ENCODE measurements around the gene LGALS3BP.

The LGALS3BP gene

DNA sequence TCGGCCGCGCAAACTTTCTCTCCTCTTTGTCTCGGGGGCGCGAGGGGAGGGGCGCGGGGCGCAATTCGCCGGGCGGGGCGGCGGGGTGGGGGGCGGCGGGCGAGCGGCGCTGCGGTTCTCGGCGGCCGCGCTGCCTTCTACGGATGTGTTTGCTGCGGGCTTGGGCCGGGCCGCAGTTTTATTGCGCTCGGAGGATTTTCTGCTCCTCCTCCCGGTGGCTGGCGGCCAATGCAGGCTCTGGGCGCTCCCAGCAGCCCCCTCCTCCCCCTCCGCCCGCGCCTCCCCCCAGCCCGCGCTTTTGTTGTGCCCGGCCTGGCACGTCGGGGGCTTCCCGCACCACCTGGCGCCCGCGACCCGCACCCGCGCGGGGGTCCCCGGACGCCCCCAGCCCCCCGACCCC is 54.5 kb downstream of the LGALS3BP start, which contains the start of gene TIMP2:
Gene TIMP2, minus strand, starts transcription at position 154 of the 400 bp plus-strand sequence. CDS start 299 bp downstream, outside the sequence.
- Mint-ChIP-seq H3K9me3 (no peaks in the 10 kb centered on the region), H3K36me3 (ENCODE audit: low read depth) (no peaks in the 10 kb centered on the region), H3K27me3 (ENCODE audit: low read depth) (peaks cover 35% of the 10 kb centered on the region), H3K4me1 (ENCODE audit: low read depth) (peaks cover 8% of the 10 kb centered on the region), H3K27ac (no peak within 1 kb of the TSS), H3K4me3 (peak within 1 kb of the TSS; percentile 74)
- peak; percentile 55 for DNase-seq (ENCODE audit: low spot score)

GRCh38 chr17:78924481-78925151 is 55.1 kb downstream of the LGALS3BP start:
- H3K36me3 Mint-ChIP-seq (ENCODE audit: low read depth): no peaks in the 10 kb centered on the region
- peak overlapping the region; percentile 74 for H3K4me3 Mint-ChIP-seq
- H3K27ac Mint-ChIP-seq: no peak overlapping the region
- peaks cover 35% of the 10 kb centered on the region for H3K27me3 Mint-ChIP-seq (ENCODE audit: low read depth)
- no peak for DNase-seq (ENCODE audit: low spot score)
- peaks cover 8% of the 10 kb centered on the region for H3K4me1 Mint-ChIP-seq (ENCODE audit: low read depth)
- H3K9me3 Mint-ChIP-seq: no peaks in the 10 kb centered on the region

- H3K36me3 Mint-ChIP-seq (ENCODE audit: low read depth): no peaks in the 10 kb centered on the region
- H3K4me3 Mint-ChIP-seq: peak overlapping the region; percentile 74
- peaks cover 35% of the 10 kb centered on the region for H3K27me3 Mint-ChIP-seq (ENCODE audit: low read depth)
- DNase-seq (ENCODE audit: low spot score): peak; percentile 24
- H3K9me3 Mint-ChIP-seq: no peaks in the 10 kb centered on the region
- peaks cover 8% of the 10 kb centered on the region for H3K4me1 Mint-ChIP-seq (ENCODE audit: low read depth)
- peak overlapping the region; percentile 36 for H3K27ac Mint-ChIP-seq
Observed at GRCh38 chr17:78923660-78924453, 55.9 kb downstream of the LGALS3BP start.

DNA sequence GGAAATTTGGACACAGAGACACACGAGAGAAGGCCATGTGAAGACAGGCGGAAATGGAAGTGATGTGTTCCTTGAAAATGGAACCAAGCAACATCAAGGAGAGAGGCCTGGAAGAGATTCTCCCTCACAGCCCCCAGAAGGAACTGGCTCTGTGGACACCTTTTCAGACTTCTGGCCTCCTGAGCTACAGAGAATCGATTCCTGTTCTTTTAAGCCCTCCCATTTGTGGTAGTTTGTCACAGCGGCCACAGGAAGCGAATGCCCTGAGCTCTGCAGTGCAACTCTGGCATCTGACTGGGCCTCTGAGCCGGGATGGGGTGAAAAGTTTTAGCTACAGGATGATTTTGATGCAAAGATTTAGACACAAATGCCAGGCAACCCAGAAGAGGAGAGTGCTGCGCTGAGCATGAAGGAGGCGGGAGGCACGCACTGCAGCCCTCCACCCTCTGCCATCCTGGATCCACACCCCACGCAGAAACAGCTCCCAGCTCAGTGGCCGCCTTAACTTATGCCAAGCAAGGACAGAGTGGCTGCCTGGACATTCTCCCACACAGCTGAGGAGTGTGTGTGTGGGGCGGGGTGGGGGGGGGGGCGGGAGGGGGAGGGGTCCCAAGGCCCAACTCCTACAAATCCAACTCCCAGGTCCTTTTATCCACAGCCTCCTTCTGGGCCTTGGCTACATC is 56.8 kb downstream of the LGALS3BP start:
- peaks cover 33% of the 10 kb centered on the region for H3K27me3 Mint-ChIP-seq (ENCODE audit: low read depth)
- peak overlapping the region; percentile 57 for H3K4me3 Mint-ChIP-seq
- H3K27ac Mint-ChIP-seq: no peak overlapping the region
- no peak for DNase-seq (ENCODE audit: low spot score)
- H3K4me1 Mint-ChIP-seq (ENCODE audit: low read depth): peaks cover 8% of the 10 kb centered on the region
- no peaks in the 10 kb centered on the region for H3K9me3 Mint-ChIP-seq
- H3K36me3 Mint-ChIP-seq (ENCODE audit: low read depth): no peaks in the 10 kb centered on the region

DNA sequence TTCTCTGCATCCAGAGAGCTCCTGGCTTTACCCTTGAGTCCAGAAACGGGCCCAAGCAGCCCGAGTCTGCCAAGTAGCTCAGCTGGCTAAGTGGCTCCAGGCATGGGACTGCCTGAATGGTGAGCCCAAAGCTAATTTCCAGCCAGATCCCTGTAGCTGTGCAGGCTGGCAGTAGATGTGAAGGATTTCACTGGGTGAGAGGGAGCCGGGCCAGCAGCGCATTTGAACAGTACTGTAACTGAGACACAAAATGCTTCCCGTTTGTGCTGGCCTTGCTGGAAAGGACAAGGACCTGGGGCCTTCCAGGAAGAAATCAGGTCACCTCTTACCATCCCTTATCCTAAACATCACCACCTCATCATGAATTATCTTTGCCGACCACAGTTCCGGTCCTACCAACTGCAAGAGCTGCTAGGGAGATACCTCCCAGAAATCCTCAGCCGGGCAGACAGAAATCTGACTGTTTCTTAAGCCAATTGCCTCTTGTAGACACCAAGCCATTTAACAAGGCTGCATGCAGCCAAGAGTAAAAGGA is 58.2 kb downstream of the LGALS3BP start:
- H3K36me3 Mint-ChIP-seq (ENCODE audit: low read depth): no peaks in the 10 kb centered on the region
- no peaks in the 10 kb centered on the region for H3K9me3 Mint-ChIP-seq
- H3K27me3 Mint-ChIP-seq (ENCODE audit: low read depth): peaks cover 24% of the 10 kb centered on the region
- H3K27ac Mint-ChIP-seq: no peak overlapping the region
- DNase-seq (ENCODE audit: low spot score): no peak
- H3K4me1 Mint-ChIP-seq (ENCODE audit: low read depth): peaks cover 8% of the 10 kb centered on the region
- no peak overlapping the region for H3K4me3 Mint-ChIP-seq
